Endodermal cell (in vitro differentiated cells): Measurements from ENCODE around the gene DOK7. TPM values are rescaled to one million over a fixed set of nuclear protein-coding genes. Genes with fewer than 3 reads are reported as not detected.

Experiments
- DNase-seq: peaks from one replicate; pipeline ENCODE4 v3.0.0-alpha.2; 2017
- H3K27ac ChIP-seq: 2 replicates; pipeline ENCODE4 v1.5.1; 2013; ENCODE audit warnings: mild to moderate bottlenecking, low read depth, low read length, moderate library complexity
- H3K27me3 ChIP-seq: 2 replicates; pipeline ENCODE4 v1.6.1; 2013; ENCODE audit warnings: mild to moderate bottlenecking, low read length, moderate library complexity; ENCODE audit not compliant: insufficient read depth, control insufficient read depth, poor library complexity, severe bottlenecking
- H3K36me3 ChIP-seq: 2 replicates; pipeline ENCODE4 v1.7.0; 2013; ENCODE audit warnings: mild to moderate bottlenecking, low read length, moderate library complexity; ENCODE audit not compliant: control insufficient read depth, insufficient read depth
- H3K4me1 ChIP-seq: one replicate; pipeline ENCODE4 v1.7.0; 2013; ENCODE audit warnings: low read length; ENCODE audit not compliant: control insufficient read depth, insufficient read depth
- H3K4me3 ChIP-seq: 2 replicates; pipeline ENCODE4 v1.5.1; 2013; ENCODE audit warnings: mild to moderate bottlenecking, low read length, moderate library complexity
- H3K9ac ChIP-seq: 2 replicates; pipeline ENCODE4 v1.6.1; 2013; ENCODE audit warnings: mild to moderate bottlenecking, low read length, moderate library complexity; ENCODE audit not compliant: poor library complexity, severe bottlenecking; ENCODE audit errors: extremely low read depth
- H3K9me3 ChIP-seq: 2 replicates; pipeline ENCODE4 v1.6.1; 2013; ENCODE audit warnings: mild to moderate bottlenecking, low read length, moderate library complexity; ENCODE audit not compliant: control insufficient read depth
- H3K27ac Mint-ChIP-seq: 2 replicates; pipeline ENCODE4 v1.8.0; 2020; ENCODE audit warnings: mixed read lengths
- H3K27me3 Mint-ChIP-seq: 2 replicates; pipeline ENCODE4 v1.8.0; 2021; ENCODE audit warnings: mild to moderate bottlenecking, mixed read lengths; ENCODE audit not compliant: insufficient read depth
- H3K36me3 Mint-ChIP-seq: 2 replicates; pipeline ENCODE4 v1.8.0; 2020; ENCODE audit warnings: low read depth, mixed read lengths
- H3K4me1 Mint-ChIP-seq: 2 replicates; pipeline ENCODE4 v1.8.0; 2020; ENCODE audit warnings: mixed read lengths
- H3K4me3 Mint-ChIP-seq: 2 replicates; pipeline ENCODE4 v1.8.0; 2020; ENCODE audit warnings: mild to moderate bottlenecking, moderate library complexity, mixed read lengths
- H3K9me3 Mint-ChIP-seq: 2 replicates; pipeline ENCODE4 v1.8.0; 2020; ENCODE audit warnings: mild to moderate bottlenecking, mixed read lengths
- WGBS, 2 experiments: methylation state at CpG; one replicate each; pipeline versions ENCODE4 v1.1.5 to v1.1.7; 2013; ENCODE audit warnings: missing lambda C conversion rate in 2 of 2, mixed read lengths in 1 of 2; ENCODE audit not compliant: insufficient coverage in 1 of 2, insufficient read length in 1 of 2; 5-methylcytosine and 5-hydroxymethylcytosine counted together
- total RNA-seq, 2 donors: library from RNA; stranded (reverse); fragmentation: NEBNext Ultra II Directional in 1 of 2; extraction: Animal tissue kit (Norgen Biotek cat#: 25700) in 1 of 2; gene quantifications; 2 replicates in 1 of 2; 3 replicates in 1 of 2; pipeline ENCODE4 v1.2.1, GENCODE V29; 2021
- TF ChIP-seq, protein P1 (sequence below): fragments of 200-600 bp; sonication (generic); conservative IDR thresholded peaks from 2 replicates; pipeline ENCODE4 v1.5.0; 2021; ENCODE audit warnings: antibody characterized with exemption, mild to moderate bottlenecking

Gene DOK7
- total RNA-seq, 2 donors from 2014 or later, result 0.38 to 1.3 TPM

DNA sequence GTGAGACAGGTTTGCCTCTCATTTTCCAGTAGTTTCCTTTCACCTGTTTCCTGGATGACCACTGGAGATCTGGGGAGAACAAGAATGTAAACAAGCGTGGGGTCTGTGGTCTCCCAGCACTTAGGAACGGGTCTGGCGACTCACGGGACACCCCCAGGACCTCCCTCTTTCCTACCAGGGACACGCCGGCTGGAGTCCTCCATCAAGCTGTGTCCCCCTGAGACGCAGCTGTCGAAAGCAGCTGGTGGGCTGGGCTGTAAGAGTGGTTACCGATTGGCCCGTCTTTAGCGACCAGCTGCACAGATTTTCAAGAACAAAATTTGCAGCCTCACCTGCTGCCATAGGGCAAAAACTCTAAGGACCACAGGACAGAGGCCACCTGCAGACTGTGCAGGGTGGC lies 57.2 kb downstream of the DOK7 start:
- Histone ChIP-seq H3K36me3 (peaks cover 43% of the 10 kb centered on the region), H3K27me3 (no peaks in the 10 kb centered on the region), H3K4me3 (no peak overlapping the region), H3K4me1 (no peaks in the 10 kb centered on the region), H3K9ac (no peak overlapping the region), H3K9me3 (no peaks in the 10 kb centered on the region), H3K27ac (no peak overlapping the region)
- H3K4me1 Mint-ChIP-seq, result no peaks in the 10 kb centered on the region
- TF ChIP-seq, protein P1, sequence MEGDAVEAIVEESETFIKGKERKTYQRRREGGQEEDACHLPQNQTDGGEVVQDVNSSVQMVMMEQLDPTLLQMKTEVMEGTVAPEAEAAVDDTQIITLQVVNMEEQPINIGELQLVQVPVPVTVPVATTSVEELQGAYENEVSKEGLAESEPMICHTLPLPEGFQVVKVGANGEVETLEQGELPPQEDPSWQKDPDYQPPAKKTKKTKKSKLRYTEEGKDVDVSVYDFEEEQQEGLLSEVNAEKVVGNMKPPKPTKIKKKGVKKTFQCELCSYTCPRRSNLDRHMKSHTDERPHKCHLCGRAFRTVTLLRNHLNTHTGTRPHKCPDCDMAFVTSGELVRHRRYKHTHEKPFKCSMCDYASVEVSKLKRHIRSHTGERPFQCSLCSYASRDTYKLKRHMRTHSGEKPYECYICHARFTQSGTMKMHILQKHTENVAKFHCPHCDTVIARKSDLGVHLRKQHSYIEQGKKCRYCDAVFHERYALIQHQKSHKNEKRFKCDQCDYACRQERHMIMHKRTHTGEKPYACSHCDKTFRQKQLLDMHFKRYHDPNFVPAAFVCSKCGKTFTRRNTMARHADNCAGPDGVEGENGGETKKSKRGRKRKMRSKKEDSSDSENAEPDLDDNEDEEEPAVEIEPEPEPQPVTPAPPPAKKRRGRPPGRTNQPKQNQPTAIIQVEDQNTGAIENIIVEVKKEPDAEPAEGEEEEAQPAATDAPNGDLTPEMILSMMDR, result no peak
- H3K4me3 Mint-ChIP-seq, result no peak overlapping the region
- H3K36me3 Mint-ChIP-seq, result peaks cover 53% of the 10 kb centered on the region
- DNase-seq, result no peak
- 95 to 97% methylated on average over 9 to 11 of the region's 11 CpGs for WGBS, 2 experiments
- H3K27ac Mint-ChIP-seq, result no peak overlapping the region
- no peaks in the 10 kb centered on the region for H3K27me3 Mint-ChIP-seq
- no peaks in the 10 kb centered on the region for H3K9me3 Mint-ChIP-seq

DNA sequence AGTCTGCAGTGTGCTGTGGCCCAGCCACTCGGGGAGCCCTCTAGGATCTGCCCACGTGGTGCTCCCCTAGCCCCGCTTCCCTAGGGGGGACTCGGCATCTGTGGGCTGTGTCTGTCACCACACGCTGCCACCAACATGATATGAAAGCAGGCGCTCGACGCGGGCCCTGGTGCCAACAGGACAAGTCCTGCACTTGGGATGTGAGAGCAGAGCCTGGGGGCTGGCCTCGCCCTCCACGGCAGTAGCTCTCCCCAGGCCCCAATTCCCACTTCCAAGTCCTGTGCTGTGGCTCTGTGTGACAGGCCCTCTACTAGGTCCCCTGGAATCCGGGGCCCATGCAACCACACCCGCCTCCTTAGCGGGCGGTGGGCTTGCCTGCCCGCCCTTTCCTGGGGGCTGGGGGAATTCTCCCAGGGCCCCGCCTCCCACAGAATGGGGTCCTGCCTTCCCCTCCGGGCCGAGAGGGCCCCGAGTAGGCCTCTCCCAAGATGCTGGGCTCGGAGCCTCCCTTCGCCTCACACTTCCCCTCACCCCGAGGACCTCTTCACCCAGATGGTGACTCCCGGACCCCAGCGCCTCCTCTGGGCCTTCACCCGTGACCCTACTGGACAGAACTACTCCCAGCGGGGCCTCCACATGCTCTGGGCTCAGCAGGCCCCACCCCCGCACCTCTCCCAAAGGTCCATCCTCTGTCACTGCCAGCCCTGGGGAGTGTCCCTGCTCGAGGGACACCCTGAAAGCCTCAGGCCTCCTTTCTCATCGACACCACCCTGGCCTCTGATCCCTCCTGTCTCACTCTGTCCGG lies 57.9 kb downstream of the DOK7 start:
- DNase-seq, result peak; percentile 36
- H3K27me3 ChIP-seq, result no peaks in the 10 kb centered on the region
- peaks cover 39% of the 10 kb centered on the region for H3K36me3 ChIP-seq
- H3K4me1 ChIP-seq, result no peaks in the 10 kb centered on the region
- Mint-ChIP-seq H3K27me3 (no peaks in the 10 kb centered on the region), H3K9me3 (no peaks in the 10 kb centered on the region), H3K36me3 (peaks cover 46% of the 10 kb centered on the region), H3K27ac (no peak overlapping the region), H3K4me1 (no peaks in the 10 kb centered on the region), H3K4me3 (no peak overlapping the region)
- H3K4me3 ChIP-seq, result no peak overlapping the region
- no peak overlapping the region for H3K27ac ChIP-seq
- no peaks in the 10 kb centered on the region for H3K9me3 ChIP-seq
- no peak overlapping the region for H3K9ac ChIP-seq
- TF ChIP-seq, protein P1, result no peak
- 96% methylated on average over 19 to 31 of the region's 31 CpGs for WGBS, 2 experiments

DNA sequence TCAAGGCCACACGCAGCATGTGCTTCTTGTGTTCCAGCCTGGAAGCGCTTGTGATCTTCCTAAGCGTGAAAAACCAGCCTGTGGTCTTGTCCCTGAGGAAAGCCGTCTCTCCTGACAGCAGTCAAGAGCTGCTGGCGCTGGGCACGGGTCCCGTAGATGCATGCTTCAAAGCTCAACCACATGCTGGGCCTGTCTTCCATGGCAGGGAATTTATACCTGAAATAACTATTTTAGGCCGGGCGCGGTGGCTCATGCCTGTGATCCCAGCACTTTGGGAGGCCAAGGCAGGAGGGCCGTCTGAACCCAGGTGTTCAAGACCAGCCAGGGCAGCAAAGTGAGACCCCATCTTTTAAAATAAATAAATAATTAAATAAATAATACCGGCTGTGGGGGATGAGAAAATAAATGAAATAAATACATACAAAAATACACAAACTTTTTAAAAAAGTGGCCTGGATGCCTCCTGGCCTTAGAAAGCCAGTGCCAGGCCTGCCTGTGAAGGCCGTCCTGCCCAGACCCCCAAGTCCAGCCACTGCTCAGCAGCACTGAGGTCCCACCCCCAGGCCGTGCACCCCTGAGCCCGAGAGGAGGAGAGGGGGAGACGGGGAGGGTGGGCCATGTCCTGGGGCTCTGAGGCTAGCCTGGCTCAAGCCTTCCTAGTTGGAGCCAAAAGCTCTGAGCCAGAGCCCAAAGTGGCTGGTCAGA lies 58.7 kb downstream of the DOK7 start:
- H3K9ac ChIP-seq, result no peak overlapping the region
- H3K4me1 ChIP-seq, result no peaks in the 10 kb centered on the region
- no peaks in the 10 kb centered on the region for H3K27me3 ChIP-seq
- Mint-ChIP-seq H3K27ac (no peak overlapping the region), H3K4me3 (no peak overlapping the region), H3K4me1 (peaks cover 3% of the 10 kb centered on the region), H3K27me3 (no peaks in the 10 kb centered on the region), H3K36me3 (peaks cover 45% of the 10 kb centered on the region), H3K9me3 (no peaks in the 10 kb centered on the region)
- no peaks in the 10 kb centered on the region for H3K9me3 ChIP-seq
- TF ChIP-seq, protein P1, result no peak
- H3K36me3 ChIP-seq, result peaks cover 37% of the 10 kb centered on the region
- H3K27ac ChIP-seq, result no peak overlapping the region
- WGBS, 2 experiments, result 94 to 95% methylated on average over 9 to 15 of the region's 16 CpGs
- no peak overlapping the region for H3K4me3 ChIP-seq
- DNase-seq, result peak; percentile 32
